NOMO-1 treated with DMSO at 0.1 percent for 48 hours (cell line): ENCODE measurements around the gene PLCL2.
"Not testable (repeated sequence)": the region's sequence is repeated elsewhere in the genome, so short reads cannot be mapped to it uniquely, and the experiment has no call there.

Experiments
- DNase-seq: peaks from one replicate; lab custom pipeline; 2025; ENCODE audit not compliant: unreplicated experiment; lab: John Stamatoyannopoulos, UW

The PLCL2 gene

GRCh38 chr3:16957852-16958251 is 73.1 kb downstream of the PLCL2 start:
- DNase-seq: not testable (repeated sequence)

- DNase-seq: no peak
These were observed 75.4 kb downstream of the PLCL2 start for GRCh38 chr3:16960125-16960524.

- DNase-seq: no peak
These were observed 77.0 kb downstream of the PLCL2 start for GRCh38 chr3:16961621-16962205.

- no peak for DNase-seq
These were observed 90.3 kb downstream of the PLCL2 start for GRCh38 chr3:16975083-16975482.

DNA sequence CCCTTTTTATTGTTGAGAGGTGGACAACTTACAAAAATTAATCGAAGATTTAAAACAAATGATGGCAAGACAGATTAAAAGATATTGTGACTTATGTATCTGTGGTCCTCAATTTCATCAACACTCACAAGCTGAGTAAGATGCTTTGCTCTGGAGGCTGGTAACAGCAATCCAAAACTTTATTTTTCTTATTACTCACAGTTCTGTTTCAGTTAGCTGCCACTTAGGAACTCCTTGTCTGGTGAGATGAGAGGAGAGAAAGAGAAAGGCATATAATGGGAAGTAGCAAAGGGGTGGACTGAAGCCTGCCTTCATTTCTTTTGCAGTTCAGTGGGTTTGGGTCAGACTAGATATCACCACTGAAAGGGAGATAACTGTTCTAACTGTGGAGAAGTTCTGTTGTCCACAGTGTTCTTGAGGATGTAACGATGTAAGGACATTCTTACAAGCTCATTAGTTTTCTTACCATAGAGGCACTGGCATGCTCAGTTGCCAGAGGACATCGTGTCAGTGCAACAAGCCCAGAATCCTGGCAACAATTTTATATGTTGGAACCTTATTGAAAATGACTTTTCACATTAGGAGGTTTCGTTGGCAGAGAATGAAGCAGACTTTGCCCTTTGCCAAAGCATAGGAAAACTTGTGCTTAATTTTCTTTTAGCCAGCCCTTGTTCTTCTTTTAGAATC is 93.6 kb downstream of the PLCL2 start:
- no peak for DNase-seq

DNA sequence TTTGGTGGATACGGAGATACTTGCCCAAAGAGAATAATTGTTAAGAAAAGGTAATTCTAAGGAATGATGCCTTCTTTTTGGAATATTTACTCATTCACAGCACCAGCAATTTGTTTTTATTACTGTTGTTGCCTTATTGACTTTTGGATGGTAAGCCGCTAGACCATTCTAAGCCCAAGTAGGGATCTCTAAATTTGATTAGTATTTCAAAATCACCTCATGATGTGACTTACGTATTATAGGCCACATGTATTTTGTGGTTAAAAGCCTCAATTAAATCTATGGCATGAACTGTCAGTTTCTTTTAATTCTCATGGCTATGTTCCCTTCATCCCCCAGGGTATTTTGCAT is 94.1 kb downstream of the PLCL2 start:
- DNase-seq: no peak

DNA sequence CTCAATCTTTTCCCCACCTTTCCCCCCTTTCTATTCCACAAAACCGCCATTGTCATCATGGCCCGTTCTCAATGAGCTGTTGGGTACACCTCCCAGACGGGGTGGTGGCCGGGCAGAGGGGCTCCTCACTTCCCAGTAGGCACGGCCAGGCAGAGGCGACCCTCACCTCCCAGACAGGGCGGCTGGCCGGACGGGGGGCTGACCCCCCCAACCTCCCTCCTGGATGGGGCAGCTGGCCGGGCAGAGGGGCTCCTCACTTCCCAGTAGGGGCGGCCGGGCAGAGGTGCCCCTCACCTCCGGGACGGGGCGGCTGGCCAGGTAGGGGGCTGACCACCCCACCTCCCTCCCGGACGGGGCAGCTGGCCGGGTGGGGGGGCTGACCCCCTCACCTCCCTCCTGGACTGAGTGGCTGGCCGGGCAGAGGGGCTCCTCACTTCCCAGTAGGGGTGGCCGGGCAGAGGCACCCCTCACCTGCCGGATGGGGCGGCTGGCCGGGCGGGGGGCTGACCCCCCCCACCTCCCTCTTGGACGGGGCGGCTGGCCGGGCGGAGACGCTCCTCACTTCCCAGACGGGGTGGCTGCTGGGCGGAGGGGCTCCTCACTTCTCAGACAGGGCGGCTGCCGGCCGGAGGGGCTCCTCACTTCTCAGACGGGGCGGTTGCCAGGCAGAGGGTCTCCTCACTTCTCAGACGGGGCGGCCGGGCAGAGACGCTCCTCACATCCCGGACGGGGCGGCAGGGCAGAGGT is 95.2 kb downstream of the PLCL2 start:
- DNase-seq: not testable (repeated sequence)

DNA sequence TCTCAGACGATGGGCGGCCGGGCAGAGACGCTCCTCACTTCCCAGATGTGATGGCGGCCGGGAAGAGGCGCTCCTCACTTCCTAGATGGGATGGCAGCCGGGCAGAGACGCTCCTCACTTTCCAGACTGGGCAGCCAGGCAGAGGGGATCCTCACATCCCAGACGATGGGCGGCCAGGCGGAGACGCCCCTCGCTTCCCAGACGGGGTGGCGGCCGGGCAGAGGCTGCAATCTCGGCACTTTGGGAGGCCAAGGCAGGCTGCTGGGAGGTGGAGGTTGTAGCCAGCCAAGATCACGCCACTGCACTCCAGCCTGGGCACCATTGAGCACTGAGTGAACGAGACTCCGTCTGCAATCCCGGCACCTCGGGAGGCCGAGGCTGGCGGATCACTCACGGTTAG is 95.8 kb downstream of the PLCL2 start:
- DNase-seq: not testable (repeated sequence)

GRCh38 chr3:16982460-16982859 is 97.7 kb downstream of the PLCL2 start:
- DNase-seq: no peak

GRCh38 chr3:16985608-16986007 is 100.9 kb downstream of the PLCL2 start:
- no peak for DNase-seq

- DNase-seq: no peak
These were observed 102.4 kb downstream of the PLCL2 start for GRCh38 chr3:16987141-16987540.

- DNase-seq: no peak
These were observed 105.4 kb downstream of the PLCL2 start for GRCh38 chr3:16990163-16990562.

DNA sequence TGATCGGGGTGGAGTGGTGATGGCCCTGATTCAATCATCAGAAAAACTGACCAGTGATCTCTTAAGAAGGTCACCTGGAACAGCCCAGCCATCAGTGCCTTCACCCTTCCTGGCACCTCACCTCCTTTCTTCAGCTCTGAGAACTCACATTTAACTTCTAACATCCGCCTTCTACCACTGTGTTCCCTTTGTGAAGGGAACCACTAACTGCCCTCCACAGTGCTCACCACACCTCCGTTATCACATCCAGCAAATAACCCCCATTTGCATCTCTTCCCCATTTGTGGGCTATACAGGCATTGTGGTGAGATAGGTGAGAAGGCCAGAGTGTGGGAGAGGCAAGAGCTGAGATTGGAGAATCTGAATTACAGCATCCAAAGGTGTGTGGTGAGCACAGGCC is 107.4 kb downstream of the PLCL2 start:
- DNase-seq: no peak

DNA sequence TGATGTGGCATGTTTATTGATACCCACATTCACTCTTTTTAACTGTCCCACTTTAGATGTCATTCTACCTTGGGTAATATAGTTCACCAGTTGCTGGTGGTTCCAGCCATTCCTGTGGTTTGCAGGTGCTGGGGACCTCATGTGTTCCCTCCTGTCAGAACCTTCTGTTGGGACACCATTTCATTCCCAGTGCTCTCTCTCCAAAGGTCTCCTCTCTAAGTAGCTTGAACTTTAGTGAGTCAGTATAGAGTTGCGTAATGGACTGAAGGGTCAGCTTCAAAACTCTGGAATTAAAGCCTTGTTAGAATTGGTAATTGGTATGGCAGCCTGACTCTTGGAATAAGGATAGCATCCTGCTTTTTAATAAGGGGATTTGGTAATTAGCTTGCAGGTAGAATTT is 108.5 kb downstream of the PLCL2 start:
- no peak for DNase-seq

DNA sequence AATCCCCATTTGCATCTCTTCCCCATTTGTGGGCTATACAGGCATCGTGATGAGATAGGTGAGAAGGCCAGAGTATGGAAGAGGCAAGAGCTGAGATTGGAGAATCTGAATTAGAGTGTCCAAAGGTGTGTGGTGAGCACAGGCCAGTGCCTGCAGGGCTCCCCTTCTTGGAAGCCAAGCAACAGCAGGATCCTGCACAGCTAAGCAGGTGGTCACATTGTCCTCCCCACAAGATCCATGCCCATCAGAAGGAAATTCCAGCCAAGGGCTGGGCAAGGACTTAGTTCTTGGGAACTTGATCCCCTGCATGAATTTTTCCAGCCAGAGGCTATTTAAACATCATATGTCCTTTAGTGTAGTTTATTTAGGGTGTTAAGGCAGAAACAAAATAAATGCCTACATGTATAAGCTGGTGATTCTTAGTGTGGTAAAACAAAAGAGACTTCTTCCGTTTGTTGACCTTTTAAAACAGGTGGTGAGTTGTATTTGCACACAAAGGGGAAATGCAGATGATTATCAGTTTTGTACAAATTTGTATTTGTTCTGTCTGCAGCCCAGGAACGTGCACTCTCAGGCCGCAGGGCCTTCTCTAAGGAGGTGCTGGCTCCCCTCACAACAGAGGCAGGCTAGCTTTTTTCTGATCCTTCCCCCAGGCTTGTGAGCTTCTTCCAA is 110.2 kb downstream of the PLCL2 start:
- no peak for DNase-seq

GRCh38 chr3:16995601-16996000 is 110.8 kb downstream of the PLCL2 start:
- no peak for DNase-seq

- DNase-seq: no peak
These were observed 113.6 kb downstream of the PLCL2 start for GRCh38 chr3:16998236-16998923.

DNA sequence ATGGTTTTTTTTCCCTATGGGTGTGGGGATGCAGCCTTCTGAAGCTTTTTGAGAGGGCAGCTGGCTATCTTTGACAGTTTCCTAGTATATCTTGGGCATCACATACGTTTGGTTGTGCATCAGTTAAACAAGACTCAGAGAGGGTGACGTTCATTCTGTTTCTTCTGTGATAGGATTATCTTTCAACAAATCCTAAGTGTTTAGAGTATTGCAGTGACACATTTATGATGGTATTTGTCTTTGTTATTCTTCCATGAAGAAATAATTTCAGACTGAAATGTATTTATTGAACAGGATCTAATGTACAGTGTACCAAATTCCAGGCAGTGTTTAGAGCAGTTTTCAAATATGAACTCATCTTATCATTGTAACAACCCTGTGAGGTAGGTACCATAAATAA is 114.4 kb downstream of the PLCL2 start:
- no peak for DNase-seq

- DNase-seq: no peak
These were observed 115.1 kb downstream of the PLCL2 start for GRCh38 chr3:16999871-17000270.

GRCh38 chr3:17003457-17003856 is 118.7 kb downstream of the PLCL2 start:
- DNase-seq: no peak

- DNase-seq: no peak
These were observed 121.5 kb downstream of the PLCL2 start for GRCh38 chr3:17006132-17006852.
